Endothelial cell (in vitro differentiated cells): Measurements from ENCODE around the gene LIN7A. TPM values are rescaled to one million over a fixed set of nuclear protein-coding genes. Genes with fewer than 3 reads are reported as not detected.

Source experiments
- DNase-seq: peaks from one replicate; pipeline ENCODE4 v3.0.0; 2021; ENCODE audit warnings: low spot score
- H3K27ac Mint-ChIP-seq: one replicate; pipeline ENCODE4 v1.8.0; 2021; ENCODE audit warnings: mixed read lengths, inconsistent platforms; ENCODE audit not compliant: unreplicated experiment
- H3K27me3 Mint-ChIP-seq: one replicate; pipeline ENCODE4 v1.8.0; 2021; ENCODE audit warnings: mild to moderate bottlenecking, moderate library complexity, mixed read lengths, inconsistent platforms; ENCODE audit not compliant: unreplicated experiment
- H3K36me3 Mint-ChIP-seq: one replicate; pipeline ENCODE4 v1.8.0; 2021; ENCODE audit warnings: mild to moderate bottlenecking, low read depth, mixed read lengths, inconsistent platforms; ENCODE audit not compliant: unreplicated experiment
- H3K4me1 Mint-ChIP-seq: one replicate; pipeline ENCODE4 v1.8.0; 2021; ENCODE audit warnings: mild to moderate bottlenecking, mixed read lengths, inconsistent platforms; ENCODE audit not compliant: unreplicated experiment
- H3K4me3 Mint-ChIP-seq: one replicate; pipeline ENCODE4 v1.8.0; 2021; ENCODE audit warnings: mild to moderate bottlenecking, mixed read lengths, inconsistent platforms; ENCODE audit not compliant: unreplicated experiment
- H3K9me3 Mint-ChIP-seq: one replicate; pipeline ENCODE4 v1.8.0; 2021; ENCODE audit warnings: mixed read lengths, inconsistent platforms; ENCODE audit not compliant: unreplicated experiment
- CTCF ChIP-seq: fragments of 200-600 bp; sonication (generic); IDR thresholded peaks from one replicate; pipeline ENCODE4 v1.5.0; 2021; ENCODE audit warnings: antibody characterized with exemption; ENCODE audit not compliant: unreplicated experiment
- total RNA-seq: library from RNA; stranded (reverse); fragmentation: NEBNext Ultra II Directional; extraction: Animal tissue kit (Norgen Biotek cat#: 25700); gene quantifications from one replicate; pipeline ENCODE4 v1.2.1, GENCODE V29; 2021; ENCODE audit not compliant: unreplicated experiment

Gene LIN7A
- total RNA-seq, 1 donor from 2014 or later = 34.0 TPM

DNA sequence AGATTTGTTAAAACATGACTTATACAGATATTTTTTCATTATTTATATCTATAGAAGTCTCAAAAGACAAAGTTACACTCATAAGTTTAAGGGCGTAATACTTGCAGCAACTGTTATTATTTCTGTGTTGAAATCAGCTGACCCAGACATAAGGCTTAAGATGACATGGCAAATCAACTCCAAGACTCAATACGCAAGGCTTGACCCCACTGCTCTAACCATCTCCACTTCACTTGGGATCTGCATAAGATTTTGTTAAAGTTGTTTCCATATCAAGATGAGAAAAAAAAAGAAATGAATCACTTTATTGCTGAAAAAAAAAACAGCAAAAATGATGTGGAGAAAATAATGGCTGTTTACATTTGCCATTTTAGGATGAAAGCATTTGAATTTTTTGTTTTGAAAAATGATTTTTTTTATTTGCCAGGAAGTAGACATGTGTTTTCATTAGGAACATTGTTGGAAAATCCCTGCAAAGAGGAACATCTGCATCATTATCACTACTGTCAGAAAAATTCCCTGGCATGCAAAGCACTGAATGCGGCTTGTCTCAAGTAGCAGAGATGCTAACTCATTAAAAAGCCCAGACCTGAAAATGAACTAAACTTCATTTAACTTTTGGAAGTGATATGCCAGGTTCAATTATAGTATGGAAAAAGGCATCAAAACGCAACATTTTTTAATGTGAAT, 73.5 kb downstream of the LIN7A start:
- TF ChIP-seq CTCF = no peak
- Mint-ChIP-seq H3K9me3 (no peaks in the 10 kb centered on the region), H3K27ac (no peak overlapping the region), H3K4me3 (no peak overlapping the region), H3K27me3 (peaks cover 4% of the 10 kb centered on the region), H3K36me3 (no peaks in the 10 kb centered on the region), H3K4me1 (no peaks in the 10 kb centered on the region)
- DNase-seq = no peak

- DNase-seq = no peak
- H3K9me3 Mint-ChIP-seq = no peaks in the 10 kb centered on the region
- peaks cover 4% of the 10 kb centered on the region for H3K27me3 Mint-ChIP-seq
- no peak overlapping the region for H3K27ac Mint-ChIP-seq
- no peaks in the 10 kb centered on the region for H3K4me1 Mint-ChIP-seq
- TF ChIP-seq CTCF = no peak
- no peaks in the 10 kb centered on the region for H3K36me3 Mint-ChIP-seq
- no peak overlapping the region for H3K4me3 Mint-ChIP-seq
These were observed 75.2 kb downstream of the LIN7A start for GRCh38 chr12:80862531-80862930.

- no peak for TF ChIP-seq CTCF
- Mint-ChIP-seq H3K4me3 (no peak overlapping the region), H3K9me3 (no peaks in the 10 kb centered on the region), H3K36me3 (no peaks in the 10 kb centered on the region), H3K4me1 (no peaks in the 10 kb centered on the region), H3K27me3 (no peaks in the 10 kb centered on the region), H3K27ac (no peak overlapping the region)
- DNase-seq = no peak
These were observed 75.9 kb downstream of the LIN7A start for GRCh38 chr12:80861641-80862378.

DNA sequence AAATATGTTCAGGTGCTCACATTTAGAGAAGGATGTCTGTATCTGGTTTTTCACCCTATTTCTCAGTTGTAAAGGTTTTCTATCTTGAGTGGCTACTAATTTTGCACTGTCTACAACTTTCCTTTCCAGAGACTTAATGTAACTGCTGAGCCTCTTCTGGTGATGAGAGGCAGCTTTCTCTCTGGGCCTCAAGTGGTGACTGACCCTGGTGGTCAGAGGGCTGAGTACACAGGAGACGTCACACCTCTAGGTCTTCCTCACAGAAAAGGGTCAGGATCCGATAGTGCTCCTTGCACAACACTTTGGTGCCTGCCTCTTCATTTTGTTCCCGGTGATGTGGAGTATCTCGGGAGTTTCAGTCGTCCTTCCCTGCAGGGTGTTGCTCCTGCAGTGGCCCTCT, 76.8 kb downstream of the LIN7A start:
- no peak overlapping the region for H3K4me3 Mint-ChIP-seq
- no peaks in the 10 kb centered on the region for H3K4me1 Mint-ChIP-seq
- no peaks in the 10 kb centered on the region for H3K9me3 Mint-ChIP-seq
- no peak for DNase-seq
- H3K27ac Mint-ChIP-seq = no peak overlapping the region
- H3K36me3 Mint-ChIP-seq = no peaks in the 10 kb centered on the region
- no peak for TF ChIP-seq CTCF
- no peaks in the 10 kb centered on the region for H3K27me3 Mint-ChIP-seq

DNA sequence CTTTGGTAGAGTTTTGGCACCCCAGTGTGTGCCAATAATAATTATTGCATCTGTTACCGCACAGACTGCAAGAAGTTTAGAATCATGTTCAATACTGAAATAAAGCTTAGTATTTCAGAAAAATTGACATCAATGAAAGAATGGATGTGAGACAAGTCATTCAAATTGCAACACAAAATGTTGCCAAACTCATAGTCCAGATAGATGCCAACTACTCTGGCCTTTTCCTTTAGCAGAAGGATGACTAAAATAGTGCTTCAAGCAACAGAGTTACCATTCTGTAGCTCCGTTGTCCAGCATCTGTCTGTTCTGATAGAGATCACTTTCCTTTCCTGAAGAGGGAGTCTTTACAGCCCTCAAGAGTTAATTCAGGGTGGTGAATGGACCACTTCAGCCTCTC, 77.5 kb downstream of the LIN7A start:
- H3K4me1 Mint-ChIP-seq = no peaks in the 10 kb centered on the region
- H3K4me3 Mint-ChIP-seq = no peak overlapping the region
- DNase-seq = no peak
- TF ChIP-seq CTCF = no peak
- H3K27ac Mint-ChIP-seq = no peak overlapping the region
- no peaks in the 10 kb centered on the region for H3K36me3 Mint-ChIP-seq
- H3K27me3 Mint-ChIP-seq = no peaks in the 10 kb centered on the region
- H3K9me3 Mint-ChIP-seq = no peaks in the 10 kb centered on the region
